B cell (primary cell): ENCODE data around the gene NRL. TPM values are rescaled to one million over a fixed set of nuclear protein-coding genes. Genes with fewer than 3 reads are reported as not detected.

Experiments used
- ATAC-seq: fragments of 200-7000 bp; cut with Tn5 transposase; one replicate; pipeline ENCODE4 v1.10.0; 2021; ENCODE audit warnings: low read depth, mild to moderate bottlenecking, moderate number of reproducible peaks, moderate library complexity
- CTCF ChIA-PET: fragments of 350-600 bp; sonication (Branson Sonifier 250); formaldehyde crosslinking; loops from one replicate; lab custom pipeline; 2021; ENCODE audit warnings: antibody characterized with exemption, inconsistent platforms; lab: Charles Lee
- POLR2A ChIA-PET: fragments of 350-600 bp; sonication (Branson Sonifier 250); formaldehyde crosslinking; loops from one replicate; lab custom pipeline; 2021; ENCODE audit warnings: antibody characterized with exemption; lab: Charles Lee
- DNase-seq: peaks from one replicate; pipeline ENCODE4 v3.0.0; 2013
- H2AFZ ChIP-seq: 2 replicates; pipeline ENCODE4 v1.6.1; 2012; ENCODE audit warnings: mild to moderate bottlenecking, low read depth, low read length; ENCODE audit not compliant: insufficient read depth, poor library complexity, severe bottlenecking
- H3K27ac ChIP-seq, 2 donors: 1 replicate in 1 of 2; 2 replicates in 1 of 2; pipeline ENCODE4 v1.5.1; 2012 to 2013; ENCODE audit warnings: low read length in 2 of 2, mild to moderate bottlenecking in 2 of 2, moderate library complexity in 1 of 2
- H3K27me3 ChIP-seq, 4 experiments: fragments of 200-600 bp in 1 of 4; sonication (generic) in 1 of 4; replicated peaks in 1 of 4; 1 replicate in 2 of 4; 2 replicates in 2 of 4; pipeline versions ENCODE4 v1.6.1 to v1.7.0; 2013 to 2016; ENCODE audit warnings: low read length in 3 of 4, mild to moderate bottlenecking in 2 of 4, mixed read lengths in 1 of 4, moderate library complexity in 1 of 4; ENCODE audit not compliant: insufficient read depth in 4 of 4, control insufficient read depth in 3 of 4; ENCODE audit errors: control extremely low read depth in 1 of 4
- H3K36me3 ChIP-seq, 2 experiments: replicated peaks in 1 of 2; 1 replicate in 1 of 2; 2 replicates in 1 of 2; pipeline versions ENCODE4 v1.6.1 to v1.7.1; 2013; ENCODE audit warnings: low read length in 1 of 2; ENCODE audit not compliant: insufficient read depth in 2 of 2, control insufficient read depth in 1 of 2; ENCODE audit errors: control extremely low read depth in 1 of 2, extremely low read depth in 1 of 2
- H3K4me1 ChIP-seq, 2 donors: fragments of 200-600 bp in 1 of 2; sonication (generic) in 1 of 2; 1 replicate in 1 of 2; 2 replicates in 1 of 2; pipeline versions ENCODE4 v1.5.1 to v1.6.1; 2013 to 2017; ENCODE audit warnings: low read length in 2 of 2; ENCODE audit not compliant: control insufficient read depth in 2 of 2, insufficient read depth in 2 of 2
- H3K4me2 ChIP-seq: replicated peaks from 2 replicates; pipeline ENCODE3; 2012; ENCODE audit warnings: mild to moderate bottlenecking, low read depth, low read length; ENCODE audit not compliant: poor library complexity, severe bottlenecking
- H3K4me3 ChIP-seq, 5 experiments: fragments of 200-600 bp in 1 of 5; sonication (generic) in 1 of 5; 1 replicate in 3 of 5; 2 replicates in 2 of 5; pipeline versions ENCODE4 v1.5.1 to v1.7.0; 2011 to 2016; ENCODE audit warnings: low read length in 4 of 5, mild to moderate bottlenecking in 4 of 5, low read depth in 2 of 5, control low read depth in 1 of 5, moderate library complexity in 1 of 5; ENCODE audit not compliant: insufficient read depth in 1 of 5; ENCODE audit errors: control extremely low read depth in 1 of 5, extremely low read depth in 1 of 5
- H3K79me2 ChIP-seq: fragments of 200-600 bp; sonication (generic); one replicate; pipeline ENCODE4 v1.6.0; 2016; ENCODE audit warnings: low read length; ENCODE audit not compliant: control insufficient read depth, insufficient read depth
- H3K9ac ChIP-seq: fragments of 200-600 bp; sonication (generic); 2 replicates; pipeline ENCODE4 v1.6.1; 2017; ENCODE audit warnings: mild to moderate bottlenecking, low read length, moderate library complexity
- H3K9me3 ChIP-seq, 3 donors: one replicate each; pipeline versions ENCODE4 v1.6.1 to v1.7.1; 2013; ENCODE audit warnings: low read length in 2 of 3; ENCODE audit not compliant: control insufficient read depth in 2 of 3, insufficient read depth in 1 of 3; ENCODE audit errors: control extremely low read depth in 1 of 3
- H4K20me1 ChIP-seq: 2 replicates; pipeline ENCODE4 v1.6.0; 2012; ENCODE audit warnings: mild to moderate bottlenecking, low read length; ENCODE audit not compliant: insufficient read depth, control insufficient read depth, poor library complexity, severe bottlenecking
- H3K27ac Mint-ChIP-seq: one replicate; pipeline ENCODE4 v1.8.0; 2021; ENCODE audit warnings: mixed read lengths
- H3K27me3 Mint-ChIP-seq: one replicate; pipeline ENCODE4 v1.8.0; 2021; ENCODE audit warnings: mixed read lengths
- H3K4me1 Mint-ChIP-seq: one replicate; pipeline ENCODE4 v1.8.0; 2021; ENCODE audit warnings: mixed read lengths
- H3K4me3 Mint-ChIP-seq: one replicate; pipeline ENCODE4 v1.8.0; 2021; ENCODE audit warnings: mixed read lengths
- H3K9me3 Mint-ChIP-seq: one replicate; pipeline ENCODE4 v1.8.0; 2022; ENCODE audit warnings: mixed read lengths; ENCODE audit not compliant: insufficient read depth
- CTCF ChIP-seq: fragments of 200-600 bp; IDR thresholded peaks from one replicate; pipeline ENCODE4 v1.8.0; 2022; ENCODE audit warnings: antibody characterized with exemption, mild to moderate bottlenecking
- EZH2 ChIP-seq: IDR thresholded peaks from 2 replicates; pipeline ENCODE4 v1.6.1; 2012; ENCODE audit warnings: borderline replicate concordance, low read depth, mild to moderate bottlenecking, moderate library complexity, low read length; ENCODE audit not compliant: insufficient read depth, poor library complexity, severe bottlenecking
- WGBS: methylation state at CpG from one replicate; pipeline ENCODE4 v1.1.5; 2013; ENCODE audit warnings: missing lambda C conversion rate; ENCODE audit not compliant: insufficient coverage; 5-methylcytosine and 5-hydroxymethylcytosine counted together
- intact Hi-C: fragments of 100-400 bp; cut with micrococcal nuclease; formaldehyde crosslinking; loops from one replicate; pipeline ENCODE4 v1.10.0; 2022
- polyA plus RNA-seq: library from polyadenylated mRNA; depleted of rRNA; stranded (reverse); fragments of >200 nt; gene quantifications from 2 replicates; pipeline ENCODE4 v1.2.3, GENCODE V29; 2012
- total RNA-seq, 2 donors: library from RNA; stranded (reverse); fragments of 120-200 nt in 1 of 2; gene quantifications; 1 replicate in 1 of 2; 2 replicates in 1 of 2; pipeline versions ENCODE4 v1.2.3 to v1.2.4, GENCODE V29; 2013 to 2022

The NRL gene
- total and polyA plus RNA-seq, 2 donors (not counting 1 experiment from before 2014, with no cell fraction given): 7.0 to 8.8 TPM

- Mint-ChIP-seq H3K9me3 (no peaks in the 10 kb centered on the region), H3K4me1 (no peaks in the 10 kb centered on the region), H3K27me3 (no peaks in the 10 kb centered on the region), H3K27ac (no peak overlapping the region), H3K4me3 (no peak overlapping the region)
- ChIA-PET CTCF (interaction anchor here (1.1 to 14.5 kb wide), 5 partner anchors 29 to 100 kb away, joined by 3 to 220 read pairs (median 9); partner anchors contain the start of genes IRF9 and PCK2), POLR2A (interaction anchor here (1.4 kb wide), 1 partner anchor 19 kb away, joined by 3 read pairs; no protein-coding TSS in a partner anchor)
- DNase-seq (no peak), ATAC-seq (no peak)
- no peak for TF ChIP-seq CTCF
- no peaks in the 10 kb centered on the region for H3K4me1 ChIP-seq
- no peaks in the 10 kb centered on the region for H3K36me3 ChIP-seq
- no peak overlapping the region for H3K27ac ChIP-seq
- no peaks in the 10 kb centered on the region for H3K79me2 ChIP-seq
- H3K9ac ChIP-seq: no peak overlapping the region
- no peak overlapping the region for H2AFZ ChIP-seq
- no peaks in the 10 kb centered on the region for H3K27me3 ChIP-seq
- no peaks in the 10 kb centered on the region for H4K20me1 ChIP-seq
- H3K9me3 ChIP-seq: no peaks in the 10 kb centered on the region
- WGBS: 99% methylated on average over 7 of the region's 7 CpGs
- intact Hi-C loops: no loop called here
- no peak overlapping the region for H3K4me2 ChIP-seq
- H3K4me3 ChIP-seq: no peak overlapping the region
Measured at GRCh38 chr14:24060984-24061913, 53.5 kb downstream of the NRL start.

DNA sequence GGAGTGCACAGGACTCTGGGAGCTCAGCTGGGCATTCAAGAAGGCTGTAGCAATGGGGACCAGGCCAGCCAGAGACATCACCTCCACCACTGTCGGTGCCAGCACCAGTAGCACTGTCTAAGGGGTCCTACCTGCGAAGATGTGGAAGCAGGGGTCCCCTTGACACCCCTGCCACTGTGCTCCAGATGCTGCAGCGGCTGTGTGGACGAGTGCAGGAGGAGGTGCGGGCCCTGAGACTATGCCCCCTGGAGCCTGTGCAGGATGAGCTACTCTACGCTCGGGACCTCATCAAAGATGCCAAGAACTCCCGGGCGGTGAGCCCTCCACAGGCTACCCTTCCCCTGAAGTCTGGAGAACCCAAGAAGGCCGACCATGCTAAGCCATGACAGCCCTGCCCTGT, 54.3 kb downstream of the NRL start:
- no peak overlapping the region for H3K9ac ChIP-seq
- no peak for DNase-seq
- no peak overlapping the region for H3K4me3 Mint-ChIP-seq
- H3K27ac Mint-ChIP-seq: no peak overlapping the region
- intact Hi-C loops: no loop called here
- H3K4me3 ChIP-seq: no peak overlapping the region
- H3K9me3 ChIP-seq: peaks cover 0 to 2% (median 0%) of the 10 kb centered on the region in 3 donors
- H3K4me2 ChIP-seq: no peak overlapping the region
- no peak overlapping the region for H3K27ac ChIP-seq
- H3K4me1 ChIP-seq: no peaks in the 10 kb centered on the region
- H3K27me3 Mint-ChIP-seq: no peaks in the 10 kb centered on the region
- H3K36me3 ChIP-seq: no peaks in the 10 kb centered on the region
- no peaks in the 10 kb centered on the region for H3K9me3 Mint-ChIP-seq
- no peaks in the 10 kb centered on the region for H4K20me1 ChIP-seq
- H3K4me1 Mint-ChIP-seq: no peaks in the 10 kb centered on the region
- H2AFZ ChIP-seq: no peak overlapping the region
- no peaks in the 10 kb centered on the region for H3K79me2 ChIP-seq
- H3K27me3 ChIP-seq: peaks cover 0 to 6% (median 0%) of the 10 kb centered on the region in 4 experiments
- ATAC-seq: no peak
- POLR2A ChIA-PET: interaction anchor here (1.4 kb wide), 1 partner anchor 20 kb away, joined by 3 read pairs; no protein-coding TSS in a partner anchor
- CTCF ChIA-PET: interaction anchor here (1.1 to 14.5 kb wide), 4 partner anchors 30 to 100 kb away, joined by 3 to 220 read pairs (median 10); partner anchors contain the start of genes IRF9 and PCK2
- 92% methylated on average over 9 of the region's 10 CpGs for WGBS
- no peak for TF ChIP-seq EZH2
- TF ChIP-seq CTCF: no peak
